WTC11 (cell line): ENCODE data around the gene PCDHGA4. TPM values are rescaled to one million over a fixed set of nuclear protein-coding genes. Genes with fewer than 3 reads are reported as not detected.

Experiments
- ATAC-seq: fragments of 200-7000 bp; cut with Tn5 transposase; 2 replicates; pipeline ENCODE4 v1.10.0; 2021; ENCODE audit warnings: mild to moderate bottlenecking, moderate library complexity
- CTCF ChIA-PET: fragments of 300-600 bp; sonication (Branson Sonifier 250); formaldehyde crosslinking; loops from one replicate; lab custom pipeline; 2021; ENCODE audit warnings: antibody characterized with exemption; lab: Charles Lee
- POLR2A ChIA-PET: fragments of 350-600 bp; sonication (Branson Sonifier 250); formaldehyde crosslinking; loops from one replicate; lab custom pipeline; 2021; ENCODE audit warnings: antibody characterized with exemption; lab: Charles Lee
- DNase-seq: peaks from one replicate; pipeline ENCODE4 v3.0.0; 2021; ENCODE audit warnings: low spot score
- H3K27ac Mint-ChIP-seq: 2 replicates; pipeline ENCODE4 v1.8.0; 2021; ENCODE audit warnings: mixed read lengths
- H3K27me3 Mint-ChIP-seq: 2 replicates; pipeline ENCODE4 v1.8.0; 2021; ENCODE audit warnings: low read depth, mild to moderate bottlenecking, moderate library complexity, mixed read lengths
- H3K36me3 Mint-ChIP-seq: 2 replicates; pipeline ENCODE4 v1.8.0; 2021; ENCODE audit warnings: mixed read lengths
- H3K4me1 Mint-ChIP-seq: 2 replicates; pipeline ENCODE4 v1.8.0; 2022; ENCODE audit warnings: mixed read lengths
- H3K4me3 Mint-ChIP-seq: 2 replicates; pipeline ENCODE4 v1.8.0; 2021; ENCODE audit warnings: mild to moderate bottlenecking, moderate library complexity, mixed read lengths
- H3K9me3 Mint-ChIP-seq: 2 replicates; pipeline ENCODE4 v1.8.0; 2021; ENCODE audit warnings: mixed read lengths
- CBFB ChIP-seq: sonication (generic); formaldehyde crosslinking; IDR thresholded peaks from 2 replicates; pipeline ENCODE4 v1.8.1; 2022; ENCODE audit warnings: mild to moderate bottlenecking, low read depth, missing genetic modification reagents
- CREM ChIP-seq: sonication (generic); formaldehyde crosslinking; IDR thresholded peaks from 2 replicates; pipeline ENCODE4 v1.8.1; 2022; ENCODE audit warnings: mild to moderate bottlenecking, missing genetic modification reagents, moderate library complexity
- ELF4 ChIP-seq: sonication (generic); formaldehyde crosslinking; IDR thresholded peaks from 2 replicates; pipeline ENCODE4 v1.8.1; 2022; ENCODE audit warnings: low read depth, mild to moderate bottlenecking, moderate library complexity, missing genetic modification reagents
- FOXP1 ChIP-seq: sonication (generic); formaldehyde crosslinking; IDR thresholded peaks from 2 replicates; pipeline ENCODE4 v1.8.0; 2022; ENCODE audit warnings: missing genetic modification reagents, mild to moderate bottlenecking, moderate library complexity, borderline replicate concordance
- GABPB1 ChIP-seq: sonication (generic); formaldehyde crosslinking; IDR thresholded peaks from 2 replicates; pipeline ENCODE4 v1.8.1; 2023; ENCODE audit warnings: mild to moderate bottlenecking, missing genetic modification reagents
- GTF2I ChIP-seq: fragments of 250-450 bp; sonication (Bioruptor Pico); conservative IDR thresholded peaks from 2 replicates; pipeline ENCODE4 v1.4.0; 2021; ENCODE audit warnings: mild to moderate bottlenecking
- JAZF1 ChIP-seq: fragments of 250-450 bp; sonication (Bioruptor Pico); IDR thresholded peaks from 2 replicates; pipeline ENCODE4 v1.9.0; 2021; ENCODE audit warnings: moderate library complexity, mild to moderate bottlenecking, inconsistent platforms
- RELA ChIP-seq: sonication (generic); formaldehyde crosslinking; IDR thresholded peaks from 2 replicates; pipeline ENCODE4 v1.8.1; 2022; ENCODE audit warnings: missing genetic modification reagents, mild to moderate bottlenecking, borderline replicate concordance
- SP1 ChIP-seq: sonication (generic); formaldehyde crosslinking; conservative IDR thresholded peaks from 2 replicates; pipeline ENCODE4 v1.8.1; 2022; ENCODE audit warnings: missing genetic modification reagents
- TEAD1 ChIP-seq: sonication (generic); formaldehyde crosslinking; IDR thresholded peaks from 2 replicates; pipeline ENCODE4 v1.8.0; 2022; ENCODE audit warnings: mild to moderate bottlenecking, missing genetic modification reagents
- ZNF138 ChIP-seq: sonication (generic); formaldehyde crosslinking; conservative IDR thresholded peaks from 2 replicates; pipeline ENCODE4 v1.8.1; 2022; ENCODE audit warnings: mild to moderate bottlenecking, moderate library complexity, missing genetic modification reagents
- ZNF416 ChIP-seq: fragments of 250-450 bp; sonication (Bioruptor Pico); IDR thresholded peaks from 2 replicates; pipeline ENCODE4 v1.9.0; 2021; ENCODE audit warnings: mild to moderate bottlenecking, inconsistent platforms
- total RNA-seq: library from RNA; stranded (reverse); gene quantifications from 3 replicates; pipeline ENCODE4 v1.2.3, GENCODE V29; 2021
- TF ChIP-seq, protein P1 (sequence below): sonication (generic); formaldehyde crosslinking; IDR thresholded peaks from 2 replicates; pipeline ENCODE4 v1.8.0; 2023; ENCODE audit warnings: missing genetic modification reagents
- TF ChIP-seq, protein P2 (sequence below): fragments of 200-600 bp; IDR thresholded peaks from 2 replicates; pipeline ENCODE4 v1.8.0; 2022; ENCODE audit warnings: antibody characterized with exemption
- TF ChIP-seq, protein P3 (sequence below): sonication (generic); formaldehyde crosslinking; conservative IDR thresholded peaks from 2 replicates; pipeline ENCODE4 v1.8.1; 2023; ENCODE audit warnings: mild to moderate bottlenecking, low read depth, missing genetic modification reagents, moderate library complexity
- TF ChIP-seq, protein P4 (sequence below): sonication (generic); formaldehyde crosslinking; IDR thresholded peaks from 2 replicates; pipeline ENCODE4 v1.8.0; 2022; ENCODE audit warnings: mild to moderate bottlenecking, missing genetic modification reagents
- TF ChIP-seq, protein P5 (sequence below): fragments of 250-450 bp; sonication (Bioruptor Pico); IDR thresholded peaks from 2 replicates; pipeline ENCODE4 v1.9.0; 2021; ENCODE audit warnings: mild to moderate bottlenecking, borderline replicate concordance
- TF ChIP-seq, protein P6 (sequence below): sonication (generic); formaldehyde crosslinking; IDR thresholded peaks from 2 replicates; pipeline ENCODE4 v1.8.1; 2023; ENCODE audit warnings: mild to moderate bottlenecking, missing genetic modification reagents, moderate library complexity
- TF ChIP-seq, protein P7 (sequence below): fragments of 250-450 bp; sonication (Bioruptor Pico); conservative IDR thresholded peaks from 2 replicates; pipeline ENCODE4 v1.9.0; 2021; ENCODE audit warnings: mild to moderate bottlenecking

The PCDHGA4 gene
- total RNA-seq, 1 experiment from 2014 or later, result 3.5 TPM

DNA sequence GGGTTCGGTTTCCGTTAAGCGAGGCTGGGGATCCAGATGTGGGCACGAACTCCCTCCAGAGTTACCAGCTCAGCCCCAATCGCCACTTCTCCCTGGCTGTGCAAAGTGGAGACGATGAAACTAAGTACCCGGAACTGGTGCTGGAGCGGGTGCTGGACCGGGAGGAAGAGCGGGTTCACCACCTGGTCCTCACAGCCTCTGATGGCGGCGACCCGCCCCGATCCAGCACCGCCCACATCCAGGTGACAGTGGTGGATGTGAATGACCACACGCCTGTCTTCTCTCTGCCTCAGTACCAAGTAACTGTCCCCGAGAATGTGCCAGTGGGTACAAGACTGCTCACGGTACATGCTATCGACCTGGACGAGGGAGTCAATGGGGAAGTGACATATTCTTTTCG lies 28.5 kb downstream of the PCDHGA4 start (continued):
- TF ChIP-seq SP1 (no peak), FOXP1 (CRISPR knock-in tag) (no peak), JAZF1 (no peak)
- TF ChIP-seq, protein P1, sequence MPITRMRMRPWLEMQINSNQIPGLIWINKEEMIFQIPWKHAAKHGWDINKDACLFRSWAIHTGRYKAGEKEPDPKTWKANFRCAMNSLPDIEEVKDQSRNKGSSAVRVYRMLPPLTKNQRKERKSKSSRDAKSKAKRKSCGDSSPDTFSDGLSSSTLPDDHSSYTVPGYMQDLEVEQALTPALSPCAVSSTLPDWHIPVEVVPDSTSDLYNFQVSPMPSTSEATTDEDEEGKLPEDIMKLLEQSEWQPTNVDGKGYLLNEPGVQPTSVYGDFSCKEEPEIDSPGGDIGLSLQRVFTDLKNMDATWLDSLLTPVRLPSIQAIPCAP (CRISPR knock-in tag), result no peak
- TF ChIP-seq, protein P2, sequence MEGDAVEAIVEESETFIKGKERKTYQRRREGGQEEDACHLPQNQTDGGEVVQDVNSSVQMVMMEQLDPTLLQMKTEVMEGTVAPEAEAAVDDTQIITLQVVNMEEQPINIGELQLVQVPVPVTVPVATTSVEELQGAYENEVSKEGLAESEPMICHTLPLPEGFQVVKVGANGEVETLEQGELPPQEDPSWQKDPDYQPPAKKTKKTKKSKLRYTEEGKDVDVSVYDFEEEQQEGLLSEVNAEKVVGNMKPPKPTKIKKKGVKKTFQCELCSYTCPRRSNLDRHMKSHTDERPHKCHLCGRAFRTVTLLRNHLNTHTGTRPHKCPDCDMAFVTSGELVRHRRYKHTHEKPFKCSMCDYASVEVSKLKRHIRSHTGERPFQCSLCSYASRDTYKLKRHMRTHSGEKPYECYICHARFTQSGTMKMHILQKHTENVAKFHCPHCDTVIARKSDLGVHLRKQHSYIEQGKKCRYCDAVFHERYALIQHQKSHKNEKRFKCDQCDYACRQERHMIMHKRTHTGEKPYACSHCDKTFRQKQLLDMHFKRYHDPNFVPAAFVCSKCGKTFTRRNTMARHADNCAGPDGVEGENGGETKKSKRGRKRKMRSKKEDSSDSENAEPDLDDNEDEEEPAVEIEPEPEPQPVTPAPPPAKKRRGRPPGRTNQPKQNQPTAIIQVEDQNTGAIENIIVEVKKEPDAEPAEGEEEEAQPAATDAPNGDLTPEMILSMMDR, result no peak
- TF ChIP-seq, protein P3, sequence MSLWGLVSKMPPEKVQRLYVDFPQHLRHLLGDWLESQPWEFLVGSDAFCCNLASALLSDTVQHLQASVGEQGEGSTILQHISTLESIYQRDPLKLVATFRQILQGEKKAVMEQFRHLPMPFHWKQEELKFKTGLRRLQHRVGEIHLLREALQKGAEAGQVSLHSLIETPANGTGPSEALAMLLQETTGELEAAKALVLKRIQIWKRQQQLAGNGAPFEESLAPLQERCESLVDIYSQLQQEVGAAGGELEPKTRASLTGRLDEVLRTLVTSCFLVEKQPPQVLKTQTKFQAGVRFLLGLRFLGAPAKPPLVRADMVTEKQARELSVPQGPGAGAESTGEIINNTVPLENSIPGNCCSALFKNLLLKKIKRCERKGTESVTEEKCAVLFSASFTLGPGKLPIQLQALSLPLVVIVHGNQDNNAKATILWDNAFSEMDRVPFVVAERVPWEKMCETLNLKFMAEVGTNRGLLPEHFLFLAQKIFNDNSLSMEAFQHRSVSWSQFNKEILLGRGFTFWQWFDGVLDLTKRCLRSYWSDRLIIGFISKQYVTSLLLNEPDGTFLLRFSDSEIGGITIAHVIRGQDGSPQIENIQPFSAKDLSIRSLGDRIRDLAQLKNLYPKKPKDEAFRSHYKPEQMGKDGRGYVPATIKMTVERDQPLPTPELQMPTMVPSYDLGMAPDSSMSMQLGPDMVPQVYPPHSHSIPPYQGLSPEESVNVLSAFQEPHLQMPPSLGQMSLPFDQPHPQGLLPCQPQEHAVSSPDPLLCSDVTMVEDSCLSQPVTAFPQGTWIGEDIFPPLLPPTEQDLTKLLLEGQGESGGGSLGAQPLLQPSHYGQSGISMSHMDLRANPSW (CRISPR knock-in tag), result no peak

DNA sequence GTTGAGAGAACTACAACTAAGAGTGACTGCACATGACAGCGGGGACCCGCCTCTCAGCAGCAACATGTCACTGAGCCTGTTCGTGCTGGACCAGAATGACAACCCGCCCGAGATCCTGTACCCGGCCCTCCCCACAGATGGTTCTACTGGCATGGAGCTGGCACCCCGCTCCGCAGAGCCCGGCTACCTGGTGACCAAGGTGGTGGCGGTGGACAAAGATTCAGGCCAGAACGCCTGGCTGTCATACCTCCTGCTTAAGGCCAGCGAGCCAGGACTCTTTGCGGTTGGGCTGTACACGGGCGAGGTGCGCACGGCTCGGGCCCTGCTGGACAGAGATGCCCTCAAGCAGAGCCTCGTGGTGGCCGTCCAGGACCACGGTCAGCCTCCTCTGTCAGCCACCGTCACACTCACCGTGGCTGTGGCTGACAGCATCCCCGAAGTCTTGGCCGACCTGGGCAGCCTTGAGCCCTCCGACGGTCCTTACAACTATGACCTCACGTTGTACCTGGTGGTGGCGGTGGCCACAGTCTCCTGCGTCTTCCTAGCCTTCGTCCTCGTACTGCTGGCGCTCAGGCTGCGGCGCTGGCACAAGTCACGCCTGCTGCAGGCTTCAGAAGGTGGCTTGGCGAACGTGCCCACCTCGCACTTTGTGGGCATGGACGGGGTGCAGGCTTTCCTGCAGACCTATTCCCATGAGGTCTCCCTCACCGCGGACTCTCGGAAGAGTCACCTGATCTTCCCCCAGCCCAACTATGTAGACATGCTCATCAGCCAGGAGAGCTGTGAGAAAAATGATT lies 29.8 kb downstream of the PCDHGA4 start:
- Mint-ChIP-seq H3K4me3 (no peak overlapping the region), H3K27me3 (peaks cover 33% of the 10 kb centered on the region), H3K4me1 (0 out of 2 replicates have a peak, but pooled peaks cover 3% of the 10 kb centered on the region), H3K27ac (no peak overlapping the region), H3K9me3 (peaks cover 58% of the 10 kb centered on the region), H3K36me3 (peaks cover 46% of the 10 kb centered on the region)
- POLR2A ChIA-PET, result no interaction called here
- CTCF ChIA-PET, result interaction anchor here (1.3 kb wide), 1 partner anchor 28 kb away, joined by 3 read pairs; the partner anchor contains the start of gene PCDHGA10
- DNase-seq (no peak), ATAC-seq (no peak)
- TF ChIP-seq ELF4 (CRISPR knock-in tag), result no peak
- no peak for TF ChIP-seq CBFB (CRISPR knock-in tag)
- TF ChIP-seq, protein P4, sequence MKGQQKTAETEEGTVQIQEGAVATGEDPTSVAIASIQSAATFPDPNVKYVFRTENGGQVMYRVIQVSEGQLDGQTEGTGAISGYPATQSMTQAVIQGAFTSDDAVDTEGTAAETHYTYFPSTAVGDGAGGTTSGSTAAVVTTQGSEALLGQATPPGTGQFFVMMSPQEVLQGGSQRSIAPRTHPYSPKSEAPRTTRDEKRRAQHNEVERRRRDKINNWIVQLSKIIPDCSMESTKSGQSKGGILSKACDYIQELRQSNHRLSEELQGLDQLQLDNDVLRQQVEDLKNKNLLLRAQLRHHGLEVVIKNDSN (CRISPR knock-in tag), result no peak
- no peak for TF ChIP-seq CREM (CRISPR knock-in tag)
- TF ChIP-seq, protein P5, sequence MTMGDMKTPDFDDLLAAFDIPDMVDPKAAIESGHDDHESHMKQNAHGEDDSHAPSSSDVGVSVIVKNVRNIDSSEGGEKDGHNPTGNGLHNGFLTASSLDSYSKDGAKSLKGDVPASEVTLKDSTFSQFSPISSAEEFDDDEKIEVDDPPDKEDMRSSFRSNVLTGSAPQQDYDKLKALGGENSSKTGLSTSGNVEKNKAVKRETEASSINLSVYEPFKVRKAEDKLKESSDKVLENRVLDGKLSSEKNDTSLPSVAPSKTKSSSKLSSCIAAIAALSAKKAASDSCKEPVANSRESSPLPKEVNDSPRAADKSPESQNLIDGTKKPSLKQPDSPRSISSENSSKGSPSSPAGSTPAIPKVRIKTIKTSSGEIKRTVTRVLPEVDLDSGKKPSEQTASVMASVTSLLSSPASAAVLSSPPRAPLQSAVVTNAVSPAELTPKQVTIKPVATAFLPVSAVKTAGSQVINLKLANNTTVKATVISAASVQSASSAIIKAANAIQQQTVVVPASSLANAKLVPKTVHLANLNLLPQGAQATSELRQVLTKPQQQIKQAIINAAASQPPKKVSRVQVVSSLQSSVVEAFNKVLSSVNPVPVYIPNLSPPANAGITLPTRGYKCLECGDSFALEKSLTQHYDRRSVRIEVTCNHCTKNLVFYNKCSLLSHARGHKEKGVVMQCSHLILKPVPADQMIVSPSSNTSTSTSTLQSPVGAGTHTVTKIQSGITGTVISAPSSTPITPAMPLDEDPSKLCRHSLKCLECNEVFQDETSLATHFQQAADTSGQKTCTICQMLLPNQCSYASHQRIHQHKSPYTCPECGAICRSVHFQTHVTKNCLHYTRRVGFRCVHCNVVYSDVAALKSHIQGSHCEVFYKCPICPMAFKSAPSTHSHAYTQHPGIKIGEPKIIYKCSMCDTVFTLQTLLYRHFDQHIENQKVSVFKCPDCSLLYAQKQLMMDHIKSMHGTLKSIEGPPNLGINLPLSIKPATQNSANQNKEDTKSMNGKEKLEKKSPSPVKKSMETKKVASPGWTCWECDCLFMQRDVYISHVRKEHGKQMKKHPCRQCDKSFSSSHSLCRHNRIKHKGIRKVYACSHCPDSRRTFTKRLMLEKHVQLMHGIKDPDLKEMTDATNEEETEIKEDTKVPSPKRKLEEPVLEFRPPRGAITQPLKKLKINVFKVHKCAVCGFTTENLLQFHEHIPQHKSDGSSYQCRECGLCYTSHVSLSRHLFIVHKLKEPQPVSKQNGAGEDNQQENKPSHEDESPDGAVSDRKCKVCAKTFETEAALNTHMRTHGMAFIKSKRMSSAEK (CRISPR knock-in tag), result no peak
- TF ChIP-seq GABPB1 (CRISPR knock-in tag), result no peak
- TF ChIP-seq, protein P2, result no peak
- TF ChIP-seq, protein P6, sequence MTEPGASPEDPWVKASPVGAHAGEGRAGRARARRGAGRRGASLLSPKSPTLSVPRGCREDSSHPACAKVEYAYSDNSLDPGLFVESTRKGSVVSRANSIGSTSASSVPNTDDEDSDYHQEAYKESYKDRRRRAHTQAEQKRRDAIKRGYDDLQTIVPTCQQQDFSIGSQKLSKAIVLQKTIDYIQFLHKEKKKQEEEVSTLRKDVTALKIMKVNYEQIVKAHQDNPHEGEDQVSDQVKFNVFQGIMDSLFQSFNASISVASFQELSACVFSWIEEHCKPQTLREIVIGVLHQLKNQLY (CRISPR knock-in tag), result no peak
- no peak for TF ChIP-seq TEAD1
- TF ChIP-seq RELA, result no peak
- TF ChIP-seq GTF2I (CRISPR knock-in tag), result no peak
- TF ChIP-seq ZNF138, result no peak
- TF ChIP-seq, protein P7, sequence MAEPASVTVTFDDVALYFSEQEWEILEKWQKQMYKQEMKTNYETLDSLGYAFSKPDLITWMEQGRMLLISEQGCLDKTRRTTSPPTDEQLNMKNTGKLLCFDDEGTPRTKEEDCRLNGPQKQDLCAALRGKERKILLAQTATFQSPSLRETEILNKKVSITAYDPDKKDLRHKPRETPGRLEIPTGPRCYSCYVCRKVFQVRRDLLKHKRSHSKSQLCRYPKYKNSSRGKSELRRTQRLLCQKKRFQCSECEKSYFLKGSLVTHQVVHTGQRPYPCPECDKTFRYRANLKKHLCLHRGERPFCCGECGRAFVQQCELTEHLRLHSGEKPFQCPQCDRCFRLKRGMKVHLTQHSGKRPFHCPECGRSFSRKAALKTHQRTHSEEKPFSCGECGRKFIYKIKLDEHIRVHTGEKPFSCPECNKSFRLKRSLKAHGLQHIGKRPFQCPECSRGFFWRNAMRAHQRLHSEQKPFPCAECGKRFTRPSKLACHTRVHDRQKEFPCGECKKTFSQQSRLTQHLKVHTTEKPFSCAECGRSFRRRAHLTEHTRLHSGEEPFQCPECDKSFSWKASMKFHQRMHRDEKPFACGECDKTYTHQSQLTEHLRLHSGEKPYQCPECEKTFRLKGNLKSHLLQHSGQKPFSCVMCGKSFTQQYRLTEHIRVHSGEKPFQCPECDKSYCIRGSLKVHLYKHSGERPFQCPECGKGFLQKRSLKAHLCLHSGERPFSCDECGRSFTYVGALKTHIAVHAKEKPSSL, result no peak
- TF ChIP-seq JAZF1, result no peak
- no peak for TF ChIP-seq ZNF416 (CRISPR knock-in tag)
